ENCODE data around the gene MOB3C. TPM values are rescaled to one million over a fixed set of nuclear protein-coding genes. Genes with fewer than 3 reads are reported as not detected.
"Not testable (repeated sequence)": the region's sequence is repeated elsewhere in the genome, so short reads cannot be mapped to it uniquely, and the experiment has no call there.

MOB3C gene
- 0.55 and 2.5 TPM in 2 replicates for polyA plus RNA-seq (2014; cell fraction: cytosol; rRNA removed)
- polyA plus RNA-seq (2014; cell fraction: nucleus; rRNA removed): 0.57 and 1.0 TPM in 2 replicates

DNA sequence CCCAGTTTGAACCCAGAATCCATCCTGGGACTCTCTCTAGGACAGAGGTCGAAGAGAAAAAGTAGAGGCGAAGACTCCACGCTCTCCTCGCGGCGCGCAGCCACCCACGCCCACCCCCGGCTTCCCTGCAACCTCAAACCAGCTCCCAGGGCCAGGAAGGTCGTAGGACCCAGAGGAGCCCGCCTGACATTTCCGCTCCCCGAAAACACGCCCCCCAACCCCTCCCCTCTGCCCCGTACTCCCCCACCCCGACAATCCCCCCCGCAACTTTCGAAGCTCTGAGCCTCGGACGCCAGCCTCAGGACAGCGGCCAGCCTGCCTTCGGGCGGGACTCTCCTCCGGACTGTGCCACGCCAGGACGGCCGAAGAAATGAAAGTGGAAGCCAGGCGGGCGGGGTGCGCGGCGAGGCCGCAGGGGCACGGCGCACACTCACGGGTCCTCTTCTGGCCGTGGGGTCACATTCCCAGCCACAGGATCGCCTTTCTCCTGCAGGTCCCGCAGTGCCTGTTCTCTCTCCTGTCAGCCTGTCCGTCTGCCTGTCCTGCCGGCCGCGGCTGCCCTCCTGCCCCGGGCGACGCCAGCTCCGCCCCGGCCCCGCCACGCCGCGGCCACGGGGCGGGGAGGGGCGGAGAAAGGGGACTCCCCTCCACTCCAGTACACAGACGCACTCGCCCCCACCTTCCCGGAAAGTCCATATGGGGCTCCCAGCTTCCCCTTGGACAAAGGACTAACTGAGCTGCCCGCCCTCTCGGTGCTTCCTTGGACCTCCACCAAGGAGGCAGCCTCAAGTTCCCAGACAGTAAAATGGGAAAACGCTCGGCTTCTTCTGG, at the start of gene MOB3C:
Gene MOB3C, minus strand, starts transcription at position 535 of the 831 bp plus-strand sequence. CDS start 3,490 bp downstream, outside the sequence.
- DNase-seq (ENCODE audit: low spot score): no peak

DNA sequence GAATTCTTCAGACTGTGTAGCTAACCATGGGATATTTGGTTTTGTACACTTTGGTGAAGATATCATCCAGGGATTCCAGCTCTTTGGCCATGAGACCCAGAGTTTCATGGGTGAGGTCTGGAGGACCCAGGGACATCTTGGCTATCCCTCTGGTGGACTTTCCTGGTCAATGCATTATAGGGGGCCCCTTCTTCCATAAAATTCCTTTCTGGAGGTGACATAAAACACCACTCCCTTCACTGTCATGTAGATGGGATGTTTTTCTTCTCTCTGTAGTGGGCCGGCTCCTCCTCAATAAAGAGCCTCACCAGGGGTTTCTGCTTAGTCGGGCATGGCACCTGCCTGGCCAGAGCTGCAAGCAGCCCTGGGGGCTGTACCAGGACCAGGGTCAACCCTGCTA, 49.4 kb upstream of the MOB3C start:
- DNase-seq (ENCODE audit: low spot score): no peak

DNA sequence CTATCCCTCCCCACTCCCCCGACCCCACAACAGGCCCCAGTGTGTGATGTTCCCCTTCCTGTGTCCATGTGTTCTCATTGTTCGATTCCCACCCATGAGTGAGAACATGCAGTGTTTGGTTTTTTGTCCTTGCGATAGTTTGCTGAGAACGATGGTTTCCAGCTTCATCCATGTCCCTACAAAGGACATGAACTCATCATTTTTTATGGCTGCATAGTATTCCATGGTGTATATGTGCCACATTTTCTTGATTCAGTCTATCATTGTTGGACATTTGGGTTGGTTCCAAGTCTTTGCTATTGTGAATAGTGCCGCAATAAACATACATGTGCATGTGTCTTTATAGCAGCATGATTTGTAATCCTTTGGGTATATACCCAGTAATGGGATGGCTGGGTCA, 46.3 kb upstream of the MOB3C start:
- DNase-seq (ENCODE audit: low spot score): not testable (repeated sequence)

DNA sequence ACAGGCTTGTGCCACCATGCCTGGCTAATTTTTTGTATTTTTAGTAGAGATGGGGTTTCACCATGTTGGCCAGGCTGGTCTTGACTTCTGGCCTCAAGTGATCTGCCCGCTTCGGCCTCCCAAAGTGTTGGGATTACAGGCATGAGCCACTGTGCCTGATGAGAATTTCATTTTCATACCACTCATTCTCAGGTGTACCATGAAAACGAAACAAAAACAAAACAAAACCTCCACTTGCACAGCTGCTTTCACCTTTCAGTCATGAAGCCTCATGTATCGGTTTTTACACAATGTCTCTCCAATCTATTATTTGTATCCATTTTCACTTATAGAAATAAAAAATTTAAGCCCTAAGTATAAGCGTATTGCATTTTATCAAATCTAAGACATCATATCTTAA, 43.5 kb upstream of the MOB3C start:
- DNase-seq (ENCODE audit: low spot score): not testable (repeated sequence)

DNA sequence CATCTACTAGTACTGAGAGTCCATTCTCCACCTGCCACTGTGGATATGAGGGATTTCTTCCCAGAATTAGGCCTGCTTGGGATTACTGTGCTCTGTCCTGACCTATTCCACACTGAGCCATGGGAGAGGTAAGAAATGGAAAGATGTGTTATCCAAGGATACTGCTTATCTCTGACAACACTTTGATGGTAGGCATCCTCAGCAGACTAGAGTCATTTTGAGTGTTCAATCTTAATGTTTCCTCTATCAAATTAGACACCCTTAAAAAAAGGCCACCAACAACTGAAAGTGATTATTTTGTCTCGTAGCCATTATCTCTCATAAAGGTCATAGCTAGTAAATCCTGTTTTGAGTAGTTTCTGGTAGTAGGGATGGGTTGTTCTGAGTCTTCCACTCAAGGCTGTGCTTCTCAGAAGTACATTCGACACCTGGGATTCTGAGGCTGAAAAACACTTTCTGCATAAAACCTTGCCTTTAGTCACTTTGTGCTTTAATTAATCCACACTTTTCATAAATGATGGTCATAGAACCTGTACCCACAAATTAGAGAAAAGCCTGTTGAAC, 42.8 kb upstream of the MOB3C start:
- no peak for DNase-seq (ENCODE audit: low spot score)

DNA sequence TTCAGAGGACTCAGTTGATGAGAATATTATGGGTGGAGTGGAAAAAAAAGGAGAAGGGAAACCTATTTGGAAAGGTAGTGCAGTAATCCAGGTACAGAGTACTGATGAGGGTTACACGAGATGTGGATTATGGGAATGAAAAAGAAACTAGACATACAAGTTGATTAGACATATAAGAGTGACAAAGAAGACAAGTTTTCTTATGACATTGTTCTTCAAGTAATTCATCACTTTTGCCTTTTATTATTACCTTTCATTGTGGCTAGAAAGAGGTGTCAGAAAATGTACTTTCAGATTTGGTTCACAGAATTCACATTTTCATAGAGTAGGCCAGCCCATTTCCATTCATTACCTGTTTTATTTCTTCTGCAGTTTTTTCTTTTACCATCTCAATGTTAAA, 41.2 kb upstream of the MOB3C start:
- DNase-seq (ENCODE audit: low spot score): no peak

DNA sequence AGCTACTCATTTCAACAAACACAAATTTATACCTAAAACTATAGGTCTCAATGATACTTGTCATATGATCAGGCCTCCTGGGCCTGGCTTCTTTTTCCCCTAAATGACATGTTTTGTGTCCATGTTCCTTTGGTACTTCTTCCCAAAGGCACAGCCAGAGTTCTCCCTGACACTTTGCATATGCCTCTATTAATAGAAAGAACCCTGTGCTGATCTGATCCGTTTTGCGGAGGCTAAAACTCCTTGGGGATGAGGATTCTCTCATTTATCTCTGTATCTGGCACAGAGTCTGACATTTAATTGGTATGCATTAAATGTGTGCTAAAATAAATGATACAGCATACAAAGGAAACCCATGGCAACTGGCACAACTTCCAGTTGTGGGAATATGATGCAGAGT, 40.0 kb upstream of the MOB3C start:
- DNase-seq (ENCODE audit: low spot score): no peak

DNA sequence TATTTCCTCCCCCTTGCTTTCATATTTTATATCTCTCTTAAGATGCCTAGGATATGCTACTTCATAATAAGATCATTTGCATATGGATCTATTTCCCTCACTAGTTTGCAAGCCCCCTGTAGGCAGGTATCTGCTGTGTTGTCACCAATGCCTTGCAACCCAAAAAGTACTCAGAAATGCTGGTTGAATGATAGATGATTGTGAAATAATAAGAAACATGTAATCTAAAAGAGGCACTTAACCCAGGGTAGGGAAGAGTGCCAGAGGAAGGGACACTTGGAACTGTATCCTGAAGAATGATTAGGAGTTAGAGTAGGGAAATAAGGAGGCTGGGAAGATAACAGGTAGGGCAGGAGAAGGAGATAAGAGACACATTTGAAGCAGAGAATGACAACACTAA, 39.2 kb upstream of the MOB3C start:
- DNase-seq (ENCODE audit: low spot score): no peak

DNA sequence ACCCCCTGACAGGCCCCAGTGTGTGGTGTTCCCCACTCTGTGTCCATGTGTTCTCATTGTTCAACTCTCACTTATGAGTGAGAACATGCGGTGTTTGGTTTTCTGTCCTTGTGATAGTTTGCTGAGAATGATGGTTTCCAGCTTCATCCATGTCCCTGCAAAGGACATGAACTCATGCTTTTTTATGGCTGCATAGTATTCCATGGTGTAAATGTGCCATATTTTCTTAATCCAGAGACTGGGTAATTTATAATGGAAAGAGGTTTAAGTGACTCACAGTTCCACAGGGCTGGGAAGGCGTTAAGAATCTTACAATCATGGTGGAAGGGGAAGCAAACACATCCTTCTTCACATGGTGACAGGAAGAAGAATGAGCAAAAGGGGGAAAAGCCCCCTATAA, 38.1 kb upstream of the MOB3C start:
- DNase-seq (ENCODE audit: low spot score): not testable (repeated sequence)

DNA sequence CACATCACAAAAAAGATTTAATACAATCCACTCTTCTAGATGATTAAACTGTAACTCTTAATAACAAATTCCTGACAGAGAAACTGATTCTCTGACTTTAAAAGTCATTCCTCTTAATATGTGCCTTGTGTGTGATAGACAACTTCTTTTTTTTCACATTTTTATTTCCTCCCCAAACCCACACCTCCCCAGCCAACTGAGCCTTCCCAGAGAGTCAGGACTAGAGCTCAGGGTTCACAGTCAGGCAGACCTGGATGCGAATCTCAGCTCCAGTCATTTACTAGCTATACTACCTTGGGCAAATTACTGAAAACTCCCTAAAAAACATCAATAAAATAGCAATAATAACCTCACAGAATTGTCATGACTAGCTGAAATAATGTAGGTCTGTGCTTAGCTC, 37.4 kb upstream of the MOB3C start:
- DNase-seq (ENCODE audit: low spot score): no peak

DNA sequence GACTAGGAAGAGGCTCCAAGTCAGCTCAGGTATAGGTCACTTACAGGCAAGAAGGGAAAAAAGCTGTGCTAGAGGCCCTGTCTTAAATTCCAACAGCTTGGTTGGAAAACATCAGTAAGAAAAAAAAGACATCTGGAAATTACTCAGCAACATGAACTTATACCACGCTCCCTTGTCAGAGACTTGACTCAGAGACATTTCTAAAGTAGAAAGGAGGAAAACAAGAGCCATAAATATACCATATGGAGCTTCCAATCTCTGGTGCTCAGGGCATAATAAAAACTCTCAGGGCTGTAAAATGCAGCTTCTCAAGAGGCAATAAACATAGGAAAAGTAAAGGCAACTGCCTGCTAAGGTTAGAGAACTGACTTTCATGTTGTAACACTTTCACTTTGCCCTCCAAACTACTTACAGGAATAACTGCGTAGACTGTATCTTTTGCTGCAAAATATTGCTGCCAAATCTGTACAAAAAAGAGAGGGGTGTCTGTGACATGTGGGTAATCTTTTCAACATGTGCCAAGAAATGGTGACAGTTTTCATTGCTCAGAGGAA, 36.9 kb upstream of the MOB3C start:
- no peak for DNase-seq (ENCODE audit: low spot score)

DNA sequence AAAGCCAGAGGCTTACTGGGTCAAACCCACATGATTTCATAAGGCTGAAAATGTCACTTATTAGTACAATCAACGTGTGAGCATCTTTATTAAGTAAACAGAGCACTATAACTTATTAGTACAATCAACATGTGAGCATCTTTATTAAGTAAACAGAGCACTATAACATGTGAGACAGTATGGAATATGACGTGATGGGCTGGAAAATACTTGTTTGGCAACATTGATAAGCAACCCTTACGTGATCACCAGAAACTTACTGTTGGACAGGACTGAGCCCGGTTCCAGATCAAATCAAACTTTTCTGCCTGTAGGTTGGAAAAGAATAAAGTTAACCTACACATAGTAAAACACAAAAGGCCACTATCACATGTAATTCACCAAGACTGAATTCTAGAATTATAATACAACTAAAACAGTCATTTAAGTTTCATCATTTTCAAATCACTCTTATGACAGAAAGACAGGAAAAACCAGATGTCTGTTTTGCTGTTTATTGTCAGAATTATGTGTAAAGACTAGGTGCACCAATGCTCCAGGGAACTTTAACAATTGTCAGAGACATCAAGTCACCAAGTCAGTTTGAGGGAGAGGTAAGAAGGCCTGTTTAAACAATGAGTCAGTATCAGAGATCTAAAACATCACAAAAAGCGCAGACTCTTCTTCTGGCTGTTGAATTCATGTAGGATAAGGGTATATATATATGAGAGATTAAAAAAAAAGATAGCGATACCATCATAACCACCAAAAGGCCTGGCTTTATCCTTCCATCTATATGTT, 35.9 kb upstream of the MOB3C start:
- DNase-seq (ENCODE audit: low spot score): no peak

DNA sequence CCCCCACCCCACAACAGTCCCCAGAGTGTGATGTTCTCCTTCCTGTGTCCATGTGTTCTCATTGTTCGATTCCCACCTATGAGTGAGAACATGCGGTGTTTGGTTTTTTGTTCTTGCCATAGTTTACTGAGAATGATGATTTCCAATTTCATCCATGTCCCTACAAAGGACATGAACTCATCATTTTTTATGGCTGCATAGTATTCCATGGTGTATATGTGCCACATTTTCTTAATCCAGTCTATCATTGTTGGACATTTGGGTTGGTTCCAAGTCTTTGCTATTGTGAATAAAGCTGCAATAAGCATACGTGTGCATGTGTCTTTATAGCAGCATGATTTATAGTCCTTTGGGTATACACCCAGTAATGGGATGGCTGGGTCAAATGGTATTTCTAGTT, 34.5 kb upstream of the MOB3C start:
- DNase-seq (ENCODE audit: low spot score): not testable (repeated sequence)

DNA sequence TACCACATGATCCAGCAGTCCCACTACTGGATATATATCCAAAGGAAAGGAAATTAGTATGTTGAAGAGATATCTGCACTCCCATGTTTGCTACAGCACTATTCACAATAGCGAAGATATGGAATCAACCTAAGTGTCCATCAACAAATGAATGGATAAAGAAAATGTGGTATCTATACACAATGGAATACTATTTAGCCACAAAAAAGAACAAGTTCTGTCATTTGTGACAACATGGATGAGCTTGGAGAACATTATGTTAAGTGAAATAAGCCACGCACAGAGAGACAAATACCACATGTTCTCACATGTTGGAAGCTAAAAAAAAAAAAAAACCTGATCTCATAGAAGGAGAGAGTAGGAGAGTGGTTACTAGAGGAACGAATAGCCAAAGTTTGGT, 33.9 kb upstream of the MOB3C start:
- no peak for DNase-seq (ENCODE audit: low spot score)

DNA sequence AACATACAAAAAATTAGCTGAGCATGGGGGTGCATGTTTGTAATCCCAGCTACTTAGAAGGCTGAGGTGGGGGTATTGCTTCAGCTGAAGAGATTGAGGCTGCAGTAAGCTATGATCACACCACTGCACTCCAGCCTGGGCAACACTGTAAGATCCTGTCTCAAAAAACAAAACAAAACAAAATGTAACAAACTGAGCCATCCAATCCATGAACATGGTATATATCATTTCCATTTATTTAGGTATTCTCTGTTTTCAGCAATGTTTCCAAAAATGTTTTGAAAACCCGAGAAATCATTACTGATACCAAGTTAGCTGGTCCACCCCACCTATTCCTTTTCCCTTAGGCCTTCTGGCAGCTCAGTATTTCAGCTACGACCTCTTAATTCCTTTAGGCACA, 33.2 kb upstream of the MOB3C start:
- DNase-seq (ENCODE audit: low spot score): no peak

DNA sequence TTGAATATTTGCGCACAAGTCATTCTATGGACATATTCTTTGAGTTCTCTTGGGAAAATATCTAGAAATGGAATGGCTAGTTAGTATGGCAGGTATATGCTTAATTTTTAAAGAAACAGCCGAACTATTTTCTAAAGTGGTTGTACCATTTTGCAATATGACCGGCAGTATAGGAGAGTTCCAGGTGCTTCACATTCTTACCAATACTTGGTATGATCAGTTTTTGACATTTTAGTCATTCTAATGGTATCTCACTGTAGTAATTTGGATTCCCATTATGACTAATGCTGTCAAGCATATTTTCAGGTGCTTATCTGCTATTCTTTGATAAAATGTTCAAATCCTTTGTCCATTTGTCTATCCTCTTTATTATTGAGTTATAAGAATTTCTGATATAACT, 31.0 kb upstream of the MOB3C start:
- no peak for DNase-seq (ENCODE audit: low spot score)

DNA sequence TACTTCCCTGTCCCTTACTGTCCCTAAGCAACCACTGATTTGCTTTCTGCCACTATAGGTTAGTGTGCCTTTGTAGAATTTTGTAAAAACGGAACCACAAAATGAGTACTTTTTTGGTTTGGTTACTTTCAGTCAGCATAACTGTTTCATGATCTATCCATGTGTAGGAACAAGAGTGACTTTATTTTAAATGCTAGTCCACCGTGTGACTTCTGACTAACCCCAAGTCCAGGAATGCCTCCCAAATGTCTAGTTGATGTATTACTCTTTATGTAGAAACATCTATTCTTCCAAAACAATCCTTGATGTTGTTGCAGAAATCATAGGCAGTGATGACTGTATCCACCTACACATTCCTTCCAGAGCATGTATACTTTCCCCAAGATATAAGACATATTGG, 30.2 kb upstream of the MOB3C start:
- DNase-seq (ENCODE audit: low spot score): no peak

DNA sequence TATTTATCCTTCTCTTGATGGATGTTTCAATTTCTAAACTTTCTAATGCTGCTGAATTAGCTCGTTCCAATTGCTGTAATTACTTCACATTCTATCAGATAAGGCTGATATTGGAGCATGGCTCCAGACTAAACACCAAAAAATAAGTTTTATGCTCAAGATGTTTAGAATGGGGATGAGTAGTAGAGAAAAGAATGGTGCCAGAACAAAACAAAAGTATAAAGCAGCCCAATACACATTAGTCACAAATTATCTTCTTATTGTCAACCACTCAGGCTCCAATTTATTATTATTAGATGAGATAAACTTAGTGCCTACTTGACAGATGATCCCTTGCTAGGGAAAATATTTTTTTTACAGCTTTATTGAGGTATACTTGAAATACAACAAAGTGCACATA, 29.7 kb upstream of the MOB3C start:
- DNase-seq (ENCODE audit: low spot score): no peak

DNA sequence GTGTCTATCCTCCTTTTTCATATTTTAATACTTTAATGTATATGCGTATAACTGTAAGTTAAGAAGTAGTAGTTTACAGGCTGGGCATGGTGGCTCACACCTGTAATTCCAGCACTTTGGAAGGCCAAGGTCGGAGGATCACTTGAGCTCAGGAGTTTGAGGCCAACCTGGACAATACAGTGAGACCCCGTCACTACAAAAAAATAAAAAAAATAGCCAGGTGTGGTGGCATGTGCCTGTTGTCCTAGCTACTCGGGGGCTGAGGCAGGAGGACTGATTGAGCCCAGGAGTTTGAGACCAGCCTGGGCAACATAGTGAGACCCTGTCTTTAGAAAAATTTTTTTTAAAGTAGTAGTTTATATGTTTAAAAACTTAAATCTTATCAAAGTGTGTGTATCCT, 29.2 kb upstream of the MOB3C start:
- DNase-seq (ENCODE audit: low spot score): no peak

DNA sequence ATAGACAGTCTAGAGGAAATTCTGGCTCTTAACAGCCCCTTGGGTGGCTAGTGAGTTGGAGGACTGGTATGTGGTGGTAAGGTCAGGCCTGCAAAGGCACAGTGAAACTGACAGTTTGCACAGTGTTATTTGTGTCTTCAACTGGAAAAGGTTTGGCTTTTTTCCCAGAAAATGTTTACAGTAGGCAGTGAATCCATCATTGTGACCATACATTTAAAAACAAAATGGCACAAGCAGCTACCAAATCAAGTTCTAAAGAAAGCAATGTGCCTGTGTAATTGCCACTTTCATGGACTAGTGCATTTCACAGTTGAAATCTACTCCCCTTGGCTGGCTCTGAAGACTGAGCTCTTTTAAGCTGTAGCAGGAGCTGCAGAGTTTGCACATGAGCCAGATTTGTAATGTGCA, 26.8 kb upstream of the MOB3C start:
- no peak for DNase-seq (ENCODE audit: low spot score)

DNA sequence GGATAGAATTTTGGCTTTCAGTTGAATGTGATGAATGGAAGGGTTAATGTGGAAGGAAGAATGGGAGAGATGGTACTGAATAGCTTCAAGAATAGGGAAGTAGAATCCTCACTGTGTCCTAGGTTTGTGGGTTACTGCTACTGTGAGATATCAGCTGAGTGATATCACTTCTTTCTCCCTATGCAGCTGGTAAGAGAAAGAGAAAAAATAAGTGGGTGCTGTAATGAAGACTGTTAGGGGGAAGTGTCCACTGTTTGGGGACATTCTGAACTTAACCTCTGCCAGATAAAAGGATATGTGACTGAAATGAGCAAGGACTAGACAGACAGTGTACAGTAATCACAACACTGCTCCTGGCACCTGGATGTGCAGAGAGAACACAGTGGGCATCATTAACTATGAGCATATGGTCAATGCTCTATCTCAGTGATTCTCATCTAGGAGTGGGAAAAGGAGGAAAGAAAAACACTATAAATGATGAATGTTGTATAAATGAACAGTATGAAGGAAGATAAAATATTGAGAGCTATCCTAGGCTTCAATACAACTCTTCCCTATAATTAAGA, 25.6 kb upstream of the MOB3C start:
- no peak for DNase-seq (ENCODE audit: low spot score)

DNA sequence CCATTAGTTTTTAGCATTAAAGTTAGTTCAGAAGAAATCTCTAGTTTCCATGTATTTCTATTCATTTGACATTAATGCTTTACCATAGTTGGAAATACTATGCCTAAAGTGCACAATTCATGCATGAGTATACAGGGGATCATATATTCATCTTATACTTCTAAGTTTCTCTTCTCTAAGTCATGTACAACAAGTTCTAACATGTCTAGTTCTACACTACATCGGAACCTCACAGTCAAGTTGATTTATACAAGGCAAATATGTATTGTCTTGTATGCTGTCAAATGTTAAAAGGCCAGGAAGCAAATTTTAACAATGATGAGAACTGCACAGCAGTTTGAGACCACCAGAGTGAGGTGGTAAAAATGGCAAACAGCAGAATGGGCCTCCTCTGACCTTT, 22.9 kb upstream of the MOB3C start:
- DNase-seq (ENCODE audit: low spot score): no peak
